GM12878 (cell line): ENCODE measurements around the gene LHFPL3.

ENCODE experiments used
- ESRRA ChIP-seq: IDR thresholded peaks from 2 replicates; pipeline ENCODE4 v1.6.1; 2012; ENCODE audit warnings: mild to moderate bottlenecking, low read length, improper control_type of control experiment
- HDGF ChIP-seq: fragments of 450-650 bp; IDR thresholded peaks from 2 replicates; pipeline ENCODE4 v1.6.1; 2016; ENCODE audit warnings: antibody characterized with exemption
- POLR2AphosphoS2 ChIP-seq: IDR thresholded peaks from 2 replicates; pipeline ENCODE4 v1.6.1; 2011; ENCODE audit warnings: low read depth, mild to moderate bottlenecking, low read length, improper control_type of control experiment, moderate library complexity
- POLR2AphosphoS5 ChIP-seq: IDR thresholded peaks from 2 replicates; pipeline ENCODE4 v1.6.1; 2011; ENCODE audit warnings: mild to moderate bottlenecking, low read length, inconsistent platforms
- RBBP5 ChIP-seq: fragments of 200-600 bp; sonication (generic); conservative IDR thresholded peaks from 2 replicates; pipeline ENCODE4 v1.6.1; 2016
- YY1 ChIP-seq: IDR thresholded peaks from 2 replicates; pipeline ENCODE4 v1.6.1; 2011; ENCODE audit warnings: low read depth, mild to moderate bottlenecking, low read length
- TF ChIP-seq, protein P1 (sequence below), 3 experiments: IDR thresholded peaks in 2 of 3; conservative IDR thresholded peaks in 1 of 3; 2 replicates each; pipeline ENCODE4 v1.5.1; 2011; ENCODE audit warnings: low read depth in 3 of 3, low read length in 3 of 3, mild to moderate bottlenecking in 3 of 3, control low read depth in 2 of 3, moderate library complexity in 2 of 3, inconsistent platforms in 1 of 3, mixed read lengths in 1 of 3; ENCODE audit not compliant: control insufficient read depth in 2 of 3, insufficient read depth in 1 of 3; ENCODE audit errors: extremely low read depth in 1 of 3
- TF ChIP-seq, protein P2 (sequence below): fragments of 450-650 bp; IDR thresholded peaks from 2 replicates; pipeline ENCODE4 v1.6.1; 2018; ENCODE audit warnings: mild to moderate bottlenecking, low read depth, moderate library complexity; ENCODE audit not compliant: partially characterized antibody
- TF ChIP-seq, protein P3 (sequence below): IDR thresholded peaks from 2 replicates; pipeline ENCODE4 v1.6.1; 2012; ENCODE audit warnings: low read depth, low read length, improper control_type of control experiment
- TF ChIP-seq, protein P4 (sequence below): IDR thresholded peaks from 2 replicates; pipeline ENCODE4 v1.6.1; 2012; ENCODE audit warnings: mild to moderate bottlenecking, low read depth, low read length

DNA sequence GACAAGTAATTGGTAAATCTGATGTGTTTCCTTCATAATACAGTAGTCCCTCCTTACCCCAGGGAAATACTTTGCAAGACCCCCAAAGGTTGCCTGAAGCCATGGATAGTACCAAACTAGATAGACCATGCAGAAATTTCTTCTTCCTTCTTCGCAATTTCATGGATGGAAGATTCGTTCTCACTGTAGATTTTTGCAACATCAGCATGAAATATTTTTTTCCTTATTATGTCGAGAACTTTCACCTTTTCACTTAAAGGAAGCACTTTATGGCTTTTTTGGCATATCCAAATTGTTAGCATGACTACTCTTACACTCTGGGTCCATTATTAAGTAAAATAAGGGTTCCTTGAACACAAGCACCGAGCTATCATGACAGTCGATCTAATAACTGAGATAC is 333.2 kb downstream of the LHFPL3 start:
- TF ChIP-seq, protein P1, sequence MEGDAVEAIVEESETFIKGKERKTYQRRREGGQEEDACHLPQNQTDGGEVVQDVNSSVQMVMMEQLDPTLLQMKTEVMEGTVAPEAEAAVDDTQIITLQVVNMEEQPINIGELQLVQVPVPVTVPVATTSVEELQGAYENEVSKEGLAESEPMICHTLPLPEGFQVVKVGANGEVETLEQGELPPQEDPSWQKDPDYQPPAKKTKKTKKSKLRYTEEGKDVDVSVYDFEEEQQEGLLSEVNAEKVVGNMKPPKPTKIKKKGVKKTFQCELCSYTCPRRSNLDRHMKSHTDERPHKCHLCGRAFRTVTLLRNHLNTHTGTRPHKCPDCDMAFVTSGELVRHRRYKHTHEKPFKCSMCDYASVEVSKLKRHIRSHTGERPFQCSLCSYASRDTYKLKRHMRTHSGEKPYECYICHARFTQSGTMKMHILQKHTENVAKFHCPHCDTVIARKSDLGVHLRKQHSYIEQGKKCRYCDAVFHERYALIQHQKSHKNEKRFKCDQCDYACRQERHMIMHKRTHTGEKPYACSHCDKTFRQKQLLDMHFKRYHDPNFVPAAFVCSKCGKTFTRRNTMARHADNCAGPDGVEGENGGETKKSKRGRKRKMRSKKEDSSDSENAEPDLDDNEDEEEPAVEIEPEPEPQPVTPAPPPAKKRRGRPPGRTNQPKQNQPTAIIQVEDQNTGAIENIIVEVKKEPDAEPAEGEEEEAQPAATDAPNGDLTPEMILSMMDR (IDR thresholded peaks at IDR 0.05 in 2 of 3, conservative IDR thresholded peaks at IDR 0.05 in 1 of 3; ENCODE audit: control insufficient read depth in 2 of 3, extremely low read depth in 1 of 3, insufficient read depth in 1 of 3, low read depth in 3 of 3, low read length in 3 of 3): no peak
- TF ChIP-seq HDGF: no peak
- no peak for TF ChIP-seq POLR2AphosphoS5
- TF ChIP-seq RBBP5: no peak
- TF ChIP-seq POLR2AphosphoS2: no peak
- TF ChIP-seq, protein P2, sequence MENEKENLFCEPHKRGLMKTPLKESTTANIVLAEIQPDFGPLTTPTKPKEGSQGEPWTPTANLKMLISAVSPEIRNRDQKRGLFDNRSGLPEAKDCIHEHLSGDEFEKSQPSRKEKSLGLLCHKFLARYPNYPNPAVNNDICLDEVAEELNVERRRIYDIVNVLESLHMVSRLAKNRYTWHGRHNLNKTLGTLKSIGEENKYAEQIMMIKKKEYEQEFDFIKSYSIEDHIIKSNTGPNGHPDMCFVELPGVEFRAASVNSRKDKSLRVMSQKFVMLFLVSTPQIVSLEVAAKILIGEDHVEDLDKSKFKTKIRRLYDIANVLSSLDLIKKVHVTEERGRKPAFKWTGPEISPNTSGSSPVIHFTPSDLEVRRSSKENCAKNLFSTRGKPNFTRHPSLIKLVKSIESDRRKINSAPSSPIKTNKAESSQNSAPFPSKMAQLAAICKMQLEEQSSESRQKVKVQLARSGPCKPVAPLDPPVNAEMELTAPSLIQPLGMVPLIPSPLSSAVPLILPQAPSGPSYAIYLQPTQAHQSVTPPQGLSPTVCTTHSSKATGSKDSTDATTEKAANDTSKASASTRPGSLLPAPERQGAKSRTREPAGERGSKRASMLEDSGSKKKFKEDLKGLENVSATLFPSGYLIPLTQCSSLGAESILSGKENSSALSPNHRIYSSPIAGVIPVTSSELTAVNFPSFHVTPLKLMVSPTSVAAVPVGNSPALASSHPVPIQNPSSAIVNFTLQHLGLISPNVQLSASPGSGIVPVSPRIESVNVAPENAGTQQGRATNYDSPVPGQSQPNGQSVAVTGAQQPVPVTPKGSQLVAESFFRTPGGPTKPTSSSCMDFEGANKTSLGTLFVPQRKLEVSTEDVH: no peak
- TF ChIP-seq, protein P3, sequence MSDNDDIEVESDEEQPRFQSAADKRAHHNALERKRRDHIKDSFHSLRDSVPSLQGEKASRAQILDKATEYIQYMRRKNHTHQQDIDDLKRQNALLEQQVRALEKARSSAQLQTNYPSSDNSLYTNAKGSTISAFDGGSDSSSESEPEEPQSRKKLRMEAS: no peak
- no peak for TF ChIP-seq ESRRA
- TF ChIP-seq, protein P4, sequence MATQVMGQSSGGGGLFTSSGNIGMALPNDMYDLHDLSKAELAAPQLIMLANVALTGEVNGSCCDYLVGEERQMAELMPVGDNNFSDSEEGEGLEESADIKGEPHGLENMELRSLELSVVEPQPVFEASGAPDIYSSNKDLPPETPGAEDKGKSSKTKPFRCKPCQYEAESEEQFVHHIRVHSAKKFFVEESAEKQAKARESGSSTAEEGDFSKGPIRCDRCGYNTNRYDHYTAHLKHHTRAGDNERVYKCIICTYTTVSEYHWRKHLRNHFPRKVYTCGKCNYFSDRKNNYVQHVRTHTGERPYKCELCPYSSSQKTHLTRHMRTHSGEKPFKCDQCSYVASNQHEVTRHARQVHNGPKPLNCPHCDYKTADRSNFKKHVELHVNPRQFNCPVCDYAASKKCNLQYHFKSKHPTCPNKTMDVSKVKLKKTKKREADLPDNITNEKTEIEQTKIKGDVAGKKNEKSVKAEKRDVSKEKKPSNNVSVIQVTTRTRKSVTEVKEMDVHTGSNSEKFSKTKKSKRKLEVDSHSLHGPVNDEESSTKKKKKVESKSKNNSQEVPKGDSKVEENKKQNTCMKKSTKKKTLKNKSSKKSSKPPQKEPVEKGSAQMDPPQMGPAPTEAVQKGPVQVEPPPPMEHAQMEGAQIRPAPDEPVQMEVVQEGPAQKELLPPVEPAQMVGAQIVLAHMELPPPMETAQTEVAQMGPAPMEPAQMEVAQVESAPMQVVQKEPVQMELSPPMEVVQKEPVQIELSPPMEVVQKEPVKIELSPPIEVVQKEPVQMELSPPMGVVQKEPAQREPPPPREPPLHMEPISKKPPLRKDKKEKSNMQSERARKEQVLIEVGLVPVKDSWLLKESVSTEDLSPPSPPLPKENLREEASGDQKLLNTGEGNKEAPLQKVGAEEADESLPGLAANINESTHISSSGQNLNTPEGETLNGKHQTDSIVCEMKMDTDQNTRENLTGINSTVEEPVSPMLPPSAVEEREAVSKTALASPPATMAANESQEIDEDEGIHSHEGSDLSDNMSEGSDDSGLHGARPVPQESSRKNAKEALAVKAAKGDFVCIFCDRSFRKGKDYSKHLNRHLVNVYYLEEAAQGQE: no peak
- no peak for TF ChIP-seq YY1
